Coronary artery (tissue), 2 donors: ENCODE data around the gene ZNF337.
"Not testable (repeated sequence)": the region's sequence is repeated elsewhere in the genome, so short reads cannot be mapped to it uniquely, and the experiment has no call there.

Source experiments
- DNase-seq: peaks from one replicate; pipeline ENCODE4 v3.0.0-alpha.2; 2017; ENCODE audit warnings: low spot score
- H3K27ac ChIP-seq, 2 donors: fragments of 200-600 bp; sonication (generic); one replicate each; pipeline ENCODE4 v1.5.1; 2016 to 2019
- H3K4me3 ChIP-seq: fragments of 200-600 bp; sonication (generic); 2 replicates; pipeline ENCODE4 v1.5.1; 2016; ENCODE audit warnings: mild to moderate bottlenecking, moderate library complexity
- CTCF ChIP-seq: fragments of 200-600 bp; sonication (generic); IDR thresholded peaks from one replicate; pipeline ENCODE4 v1.5.1; 2019; ENCODE audit warnings: antibody characterized with exemption

Gene ZNF337

GRCh38 chr20:25644814-25645213 lies 51.8 kb downstream of the ZNF337 start:
- no peak for DNase-seq
- Histone ChIP-seq H3K27ac (no peak overlapping the region), H3K4me3 (no peak overlapping the region)
- no peak for TF ChIP-seq CTCF

GRCh38 chr20:25643716-25644115 lies 52.9 kb downstream of the ZNF337 start:
- Histone ChIP-seq H3K27ac (no peak overlapping the region), H3K4me3 (no peak overlapping the region)
- DNase-seq = no peak
- no peak for TF ChIP-seq CTCF

- H3K27ac ChIP-seq = no peak overlapping the region
- no peak overlapping the region for H3K4me3 ChIP-seq
- TF ChIP-seq CTCF = no peak
- DNase-seq = no peak
Observed at GRCh38 chr20:25637247-25637646, 59.4 kb downstream of the ZNF337 start.

GRCh38 chr20:25632940-25633790 lies 63.5 kb downstream of the ZNF337 start:
- no peak for TF ChIP-seq CTCF
- no peak overlapping the region for H3K4me3 ChIP-seq
- H3K27ac ChIP-seq = no peak overlapping the region

GRCh38 chr20:25630615-25631014 lies 66.0 kb downstream of the ZNF337 start:
- DNase-seq = not testable (repeated sequence)

More at GRCh38 chr20:25632940-25633790, 63.5 kb downstream of the ZNF337 start:
- no peak for DNase-seq

GRCh38 chr20:25629816-25630499 lies 66.7 kb downstream of the ZNF337 start:
- TF ChIP-seq CTCF = no peak
- Histone ChIP-seq H3K4me3 (no peak overlapping the region), H3K27ac (no peak overlapping the region)
- DNase-seq = no peak

More at GRCh38 chr20:25630615-25631014, 66.0 kb downstream of the ZNF337 start:
- H3K4me3 ChIP-seq, H3K27ac ChIP-seq: not testable (repeated sequence)

- TF ChIP-seq CTCF = no peak
- no peak overlapping the region for H3K4me3 ChIP-seq
Observed at GRCh38 chr20:25626779-25627178, 69.9 kb downstream of the ZNF337 start.

More at GRCh38 chr20:25626779-25627178, 69.9 kb downstream of the ZNF337 start:
- DNase-seq = no peak
- no peak overlapping the region for H3K27ac ChIP-seq
